ENCODE results near the gene FGF2.

Gene FGF2

GRCh38 chr4:122876456-122876855 lies 49.8 kb downstream of the FGF2 start:
- no peak for TF ChIP-seq CTCF (IDR thresholded peaks at IDR 0.05; ENCODE audit: extremely low read depth, missing control alignments)
- DNase-seq (ENCODE audit: low spot score) = no peak

- TF ChIP-seq CTCF (IDR thresholded peaks at IDR 0.05; ENCODE audit: extremely low read depth, missing control alignments) = no peak
- no peak for DNase-seq (ENCODE audit: low spot score)
These were observed 52.4 kb downstream of the FGF2 start for GRCh38 chr4:122879001-122879400.

- no peak for TF ChIP-seq CTCF (IDR thresholded peaks at IDR 0.05; ENCODE audit: extremely low read depth, missing control alignments)
- no peak for DNase-seq (ENCODE audit: low spot score)
These were observed 56.5 kb downstream of the FGF2 start for GRCh38 chr4:122882857-122883735.

- no peak for TF ChIP-seq CTCF (IDR thresholded peaks at IDR 0.05; ENCODE audit: extremely low read depth, missing control alignments)
- DNase-seq (ENCODE audit: low spot score) = no peak
These were observed 57.9 kb downstream of the FGF2 start for GRCh38 chr4:122884499-122884898.

- TF ChIP-seq CTCF (IDR thresholded peaks at IDR 0.05; ENCODE audit: extremely low read depth, missing control alignments) = no peak
These were observed 63.1 kb downstream of the FGF2 start for GRCh38 chr4:122889726-122890125.

GRCh38 chr4:122890147-122890795 lies 63.6 kb downstream of the FGF2 start:
- DNase-seq (ENCODE audit: low spot score) = no peak
- no peak for TF ChIP-seq CTCF (IDR thresholded peaks at IDR 0.05; ENCODE audit: extremely low read depth, missing control alignments)

More at GRCh38 chr4:122889726-122890125, 63.1 kb downstream of the FGF2 start:
- no peak for DNase-seq (ENCODE audit: low spot score)

- TF ChIP-seq CTCF (IDR thresholded peaks at IDR 0.05; ENCODE audit: extremely low read depth, missing control alignments) = no peak
- no peak for DNase-seq (ENCODE audit: low spot score)
These were observed 68.2 kb downstream of the FGF2 start for GRCh38 chr4:122894827-122895226.

Data from GM20000 (cell line).